PC-9 (cell line): ENCODE results near the gene SELPLG. TPM values are rescaled to one million over a fixed set of nuclear protein-coding genes. Genes with fewer than 3 reads are reported as not detected.
A peak's percentile ranks its signal among the peaks of the same experiment; 100 is the strongest.

ENCODE experiments used
- BruUV-seq: library from RNA; stranded (reverse); fragments of 400-500 nt; replicated peaks from 2 replicates; lab custom pipeline; 2021; lab: Mats Ljungman, UMichigan
- CTCF ChIA-PET: fragments of 300-600 bp; sonication (Branson Sonifier 250); formaldehyde crosslinking; loops from one replicate; lab custom pipeline; 2022; ENCODE audit warnings: antibody characterized with exemption; lab: Charles Lee
- POLR2A ChIA-PET: fragments of 300-600 bp; sonication (Branson Sonifier 250); formaldehyde crosslinking; loops from one replicate; lab custom pipeline; 2022; ENCODE audit warnings: antibody characterized with exemption; ENCODE audit not compliant: unreplicated experiment; lab: Charles Lee
- DNase-seq, 2 experiments: peaks; one replicate each; pipeline versions ENCODE4 v3.0.0 to v3.0.0-alpha.2; 2015 to 2022; ENCODE audit warnings: mixed read lengths in 1 of 2
- H2AFZ ChIP-seq: fragments of 200-600 bp; sonication (generic); 2 replicates; pipeline ENCODE4 v1.8.1; 2017; ENCODE audit warnings: antibody characterized with exemption
- H3F3A ChIP-seq: fragments of 200-600 bp; sonication (generic); 2 replicates; pipeline ENCODE4 v1.8.1; 2017; ENCODE audit warnings: antibody characterized with exemption, mild to moderate bottlenecking, low read depth; ENCODE audit not compliant: insufficient read depth
- H3K27ac ChIP-seq: fragments of 200-600 bp; sonication (generic); 2 replicates; pipeline ENCODE4 v1.6.1; 2016; ENCODE audit warnings: mixed run types
- H3K27me3 ChIP-seq: fragments of 200-600 bp; sonication (generic); 2 replicates; pipeline ENCODE4 v1.6.1; 2016; ENCODE audit warnings: low read depth, mixed run types; ENCODE audit not compliant: insufficient read depth
- H3K36me3 ChIP-seq: fragments of 200-600 bp; sonication (generic); 2 replicates; pipeline ENCODE4 v1.6.1; 2016; ENCODE audit warnings: low read depth, mixed run types
- H3K4me1 ChIP-seq: fragments of 200-600 bp; sonication (generic); replicated peaks from 2 replicates; pipeline ENCODE4 v1.6.1; 2016; ENCODE audit warnings: mixed run types; ENCODE audit not compliant: insufficient read depth
- H3K4me2 ChIP-seq: fragments of 200-600 bp; sonication (generic); 2 replicates; pipeline ENCODE4 v1.6.1; 2017; ENCODE audit warnings: mixed run types
- H3K4me3 ChIP-seq: fragments of 200-600 bp; sonication (generic); 2 replicates; pipeline ENCODE4 v1.6.1; 2016; ENCODE audit warnings: mixed run types
- H3K79me2 ChIP-seq: fragments of 200-600 bp; sonication (generic); 2 replicates; pipeline ENCODE4 v1.6.1; 2017; ENCODE audit warnings: low read depth, mixed run types
- H3K9me2 ChIP-seq: fragments of 200-600 bp; sonication (generic); 2 replicates; pipeline ENCODE4 v1.8.1; 2017; ENCODE audit warnings: mild to moderate bottlenecking; ENCODE audit not compliant: insufficient read depth
- H3K9me3 ChIP-seq: fragments of 200-600 bp; sonication (generic); 2 replicates; pipeline ENCODE4 v1.8.1; 2016; ENCODE audit warnings: low read depth; ENCODE audit not compliant: insufficient read depth
- H4K20me1 ChIP-seq: fragments of 200-600 bp; sonication (generic); 2 replicates; pipeline ENCODE4 v1.8.1; 2017; ENCODE audit not compliant: insufficient read depth
- EZH2 ChIP-seq: fragments of 200-600 bp; sonication (generic); IDR thresholded peaks from 2 replicates; pipeline ENCODE4 v1.8.0; 2017; ENCODE audit warnings: antibody characterized with exemption, low read depth
- intact Hi-C: fragments of 100-400 bp; cut with micrococcal nuclease; formaldehyde crosslinking; loops from one replicate; pipeline ENCODE4 v1.10.0; 2022; ENCODE audit not compliant: unreplicated experiment
- total RNA-seq: library from RNA; stranded (reverse); gene quantifications from 2 replicates; pipeline ENCODE4 v1.2.3, GENCODE V29; 2021
- TF ChIP-seq, protein P1 (sequence below): fragments of 200-600 bp; sonication (generic); conservative IDR thresholded peaks from 2 replicates; pipeline ENCODE4 v1.6.1; 2017; ENCODE audit warnings: mixed run types, antibody characterized with exemption, mild to moderate bottlenecking, moderate library complexity

Gene SELPLG
- total RNA-seq, 1 experiment from 2014 or later: 0.96 TPM

DNA sequence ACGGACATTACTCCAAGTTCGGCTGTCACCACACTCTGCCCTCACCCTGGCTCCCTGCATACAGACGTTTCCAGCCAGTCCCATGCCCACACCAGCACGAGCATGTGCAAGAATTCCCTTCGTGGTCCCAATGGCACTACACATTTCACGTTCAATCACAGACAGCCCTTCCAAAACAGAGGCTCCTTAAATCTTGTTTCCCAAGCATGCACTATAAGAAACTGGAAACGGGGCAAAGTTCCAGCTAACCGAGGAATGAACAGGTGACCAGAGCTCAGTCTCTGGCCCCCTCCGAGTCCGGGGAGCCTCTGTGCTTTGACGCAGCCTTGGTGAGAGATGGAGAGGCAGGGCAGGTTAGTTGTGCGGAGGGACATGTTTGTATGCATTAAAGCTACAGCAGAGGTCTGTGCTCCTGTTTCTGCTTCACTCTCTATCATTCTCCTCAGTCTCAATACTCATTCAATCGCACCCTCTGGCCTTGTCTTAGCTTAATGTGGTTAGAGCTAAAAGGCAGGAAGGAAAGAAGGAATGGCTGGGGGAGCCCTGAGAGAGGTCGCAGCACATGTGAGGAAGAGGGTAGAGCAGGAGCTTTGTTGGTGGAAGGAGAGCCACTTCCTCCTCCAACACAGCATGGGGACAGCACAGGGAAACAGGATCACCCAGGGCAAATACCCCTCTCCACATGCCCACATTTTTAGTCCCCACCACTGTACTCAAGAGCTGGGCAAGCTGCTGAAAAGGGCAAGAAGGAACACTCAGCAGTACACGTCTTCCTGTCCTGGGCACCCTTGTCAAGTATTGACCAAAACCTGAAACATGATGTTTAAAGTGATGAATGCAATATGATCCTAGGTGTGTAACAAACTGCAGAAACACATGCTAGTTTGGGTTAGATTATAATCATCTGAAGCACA is 12.2 kb upstream of the SELPLG start:
- TSS peak; percentile 9 for BruUV-seq

GRCh38 chr12:108644811-108645120 is 11.1 kb upstream of the SELPLG start:
- Histone ChIP-seq H3K4me2 (no peak overlapping the region), H3K4me1 (no peaks in the 10 kb centered on the region), H3K36me3 (0 out of 2 replicates have a peak, but pooled peaks cover 16% of the 10 kb centered on the region)

More for the DNA sequence above, 12.2 kb upstream of the SELPLG start:
- TF ChIP-seq EZH2: no peak
- TF ChIP-seq, protein P1, sequence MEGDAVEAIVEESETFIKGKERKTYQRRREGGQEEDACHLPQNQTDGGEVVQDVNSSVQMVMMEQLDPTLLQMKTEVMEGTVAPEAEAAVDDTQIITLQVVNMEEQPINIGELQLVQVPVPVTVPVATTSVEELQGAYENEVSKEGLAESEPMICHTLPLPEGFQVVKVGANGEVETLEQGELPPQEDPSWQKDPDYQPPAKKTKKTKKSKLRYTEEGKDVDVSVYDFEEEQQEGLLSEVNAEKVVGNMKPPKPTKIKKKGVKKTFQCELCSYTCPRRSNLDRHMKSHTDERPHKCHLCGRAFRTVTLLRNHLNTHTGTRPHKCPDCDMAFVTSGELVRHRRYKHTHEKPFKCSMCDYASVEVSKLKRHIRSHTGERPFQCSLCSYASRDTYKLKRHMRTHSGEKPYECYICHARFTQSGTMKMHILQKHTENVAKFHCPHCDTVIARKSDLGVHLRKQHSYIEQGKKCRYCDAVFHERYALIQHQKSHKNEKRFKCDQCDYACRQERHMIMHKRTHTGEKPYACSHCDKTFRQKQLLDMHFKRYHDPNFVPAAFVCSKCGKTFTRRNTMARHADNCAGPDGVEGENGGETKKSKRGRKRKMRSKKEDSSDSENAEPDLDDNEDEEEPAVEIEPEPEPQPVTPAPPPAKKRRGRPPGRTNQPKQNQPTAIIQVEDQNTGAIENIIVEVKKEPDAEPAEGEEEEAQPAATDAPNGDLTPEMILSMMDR: no peak
- H3K27ac ChIP-seq: no peak overlapping the region
- no peak overlapping the region for H2AFZ ChIP-seq
- ChIA-PET POLR2A (no interaction called here), CTCF (interaction anchor here (0.6 to 0.7 kb wide), 2 partner anchors 13 to 18 kb away, joined by 4 to 6 read pairs; no protein-coding TSS in a partner anchor)
- H3K27me3 ChIP-seq: no peaks in the 10 kb centered on the region
- H3K79me2 ChIP-seq: no peaks in the 10 kb centered on the region
- H4K20me1 ChIP-seq: 0 out of 2 replicates have a peak, but pooled peaks cover 6% of the 10 kb centered on the region
- H3K4me1 ChIP-seq: no peaks in the 10 kb centered on the region
- H3K4me2 ChIP-seq: no peak overlapping the region
- no peak for DNase-seq
- 0 out of 2 replicates have a peak, but pooled peaks cover 16% of the 10 kb centered on the region for H3K36me3 ChIP-seq
- H3F3A ChIP-seq: 0 out of 2 replicates have a peak, but pooled peaks cover 14% of the 10 kb centered on the region
- no peaks in the 10 kb centered on the region for H3K9me2 ChIP-seq
- H3K9me3 ChIP-seq: no peaks in the 10 kb centered on the region
- intact Hi-C loops: loop anchor here (2.0 kb wide), 1 partner anchor 17 kb away; no protein-coding TSS in a partner anchor
- H3K4me3 ChIP-seq: no peak overlapping the region

More at GRCh38 chr12:108644811-108645120, 11.1 kb upstream of the SELPLG start:
- Histone ChIP-seq H3K4me3 (no peak overlapping the region), H3F3A (peaks cover 18% of the 10 kb centered on the region; the same call in 1 of the 2 replicates), H4K20me1 (no peaks in the 10 kb centered on the region), H3K27ac (no peak overlapping the region), H3K27me3 (no peaks in the 10 kb centered on the region), H3K9me3 (no peaks in the 10 kb centered on the region), H3K79me2 (no peaks in the 10 kb centered on the region), H3K9me2 (no peaks in the 10 kb centered on the region), H2AFZ (no peak overlapping the region)
- BruUV-seq: no TSS peak
- TF ChIP-seq, protein P1: no peak
- no peak for TF ChIP-seq EZH2
- intact Hi-C loops: loop anchor here (2.0 kb wide), 1 partner anchor 16 kb away; no protein-coding TSS in a partner anchor
- CTCF ChIA-PET: no interaction called here
- POLR2A ChIA-PET: no interaction called here
- no peak for DNase-seq
